K562 (cell line): Measurements from ENCODE around the gene ACHE. TPM values are rescaled to one million over a fixed set of nuclear protein-coding genes. Genes with fewer than 3 reads are reported as not detected.

ENCODE experiments used
- CBX2 ChIP-seq: fragments of 200-600 bp; sonication (generic); IDR thresholded peaks from one replicate; pipeline ENCODE4 v1.6.1; 2012; ENCODE audit warnings: mild to moderate bottlenecking, low read length, inconsistent platforms; ENCODE audit not compliant: insufficient read depth, poor library complexity, severe bottlenecking
- CCNT2 ChIP-seq: IDR thresholded peaks from 2 replicates; pipeline ENCODE4 v1.6.1; 2011; ENCODE audit warnings: borderline replicate concordance, low read depth, mild to moderate bottlenecking, moderate library complexity, mixed read lengths, low read length; ENCODE audit not compliant: insufficient read length; ENCODE audit errors: extremely low read depth
- CREB1 ChIP-seq, 2 experiments: sonication (generic) in 1 of 2; formaldehyde crosslinking in 1 of 2; IDR thresholded peaks; 2 replicates each; pipeline versions ENCODE4 v1.6.1 to v1.8.0; 2012 to 2022; ENCODE audit warnings: inconsistent platforms in 1 of 2, mild to moderate bottlenecking in 1 of 2, missing genetic modification reagents in 1 of 2, moderate library complexity in 1 of 2
- HDAC2 ChIP-seq: fragments of 450-650 bp; IDR thresholded peaks from 2 replicates; pipeline ENCODE4 v1.6.1; 2016; ENCODE audit warnings: mild to moderate bottlenecking
- HMGN3 ChIP-seq: IDR thresholded peaks from 2 replicates; pipeline ENCODE4 v1.6.1; 2011; ENCODE audit warnings: borderline replicate concordance, low read depth, mild to moderate bottlenecking, mixed read lengths, low read length; ENCODE audit not compliant: insufficient read length; ENCODE audit errors: extremely low read depth
- POLR2AphosphoS2 ChIP-seq: IDR thresholded peaks from 2 replicates; pipeline ENCODE4 v1.6.1; 2012; ENCODE audit warnings: low read length, improper control_type of control experiment
- RBM15 ChIP-seq: fragments of 200-400 bp; formaldehyde crosslinking; IDR thresholded peaks from 2 replicates; pipeline ENCODE4 v1.6.1; 2018; ENCODE audit warnings: mild to moderate bottlenecking, low read length, moderate library complexity; ENCODE audit not compliant: insufficient read depth
- RFX7 ChIP-seq: fragments of 250-450 bp; sonication (Bioruptor Pico); IDR thresholded peaks from 2 replicates; pipeline ENCODE4 v1.5.1; 2021; ENCODE audit warnings: mild to moderate bottlenecking
- polyA plus RNA-seq, 8 experiments: library from polyadenylated mRNA; depleted of rRNA in 4 of 8; stranded (reverse) in 5 of 8; unstranded in 3 of 8; fragments of >200 nt; fragmentation: Nextera tagmentation in 2 of 8; fragmentation: Illumina TruSeq in 1 of 8; extraction: Ambion mirVana in 2 of 8; extraction: Trizol in 1 of 8; gene quantifications; 2 replicates each; pipeline versions ENCODE4 v1.2.1 to v1.2.3, GENCODE V29; 2011 to 2014; ENCODE audit warnings: inconsistent platforms in 1 of 8, missing spikeins in 1 of 8
- total RNA-seq, 7 experiments: library from RNA; depleted of rRNA in 6 of 7; stranded (reverse); fragments of >200 nt in 6 of 7; fragmentation: Illumina TruSeq in 2 of 7; extraction: Trizol in 2 of 7; gene quantifications; 2 replicates each; pipeline versions ENCODE4 v1.2.1 to v1.2.3, GENCODE V29; 2011 to 2021; ENCODE audit warnings: low replicate concordance in 1 of 7
- TF ChIP-seq, protein P1 (sequence below): fragments of 450-650 bp; IDR thresholded peaks from 2 replicates; pipeline ENCODE4 v1.7.0; 2016; ENCODE audit warnings: borderline replicate concordance
- TF ChIP-seq, protein P2 (sequence below): fragments of 250-450 bp; sonication (Bioruptor Pico); IDR thresholded peaks from 2 replicates; pipeline ENCODE4 v1.4.0; 2020; ENCODE audit warnings: mild to moderate bottlenecking, moderate library complexity
- TF ChIP-seq, protein P3 (sequence below), 3 experiments: IDR thresholded peaks in 2 of 3; conservative IDR thresholded peaks in 1 of 3; 2 replicates each; pipeline ENCODE4 v1.5.1; 2011 to 2012; ENCODE audit warnings: low read length in 3 of 3, mild to moderate bottlenecking in 3 of 3, control low read depth in 2 of 3, improper control_type of control experiment in 1 of 3, inconsistent platforms in 1 of 3, low read depth in 1 of 3, mixed read lengths in 1 of 3, moderate library complexity in 1 of 3; ENCODE audit not compliant: insufficient read depth in 2 of 3
- TF ChIP-seq, protein P4 (sequence below): fragments of 450-650 bp; IDR thresholded peaks from 2 replicates; pipeline ENCODE4 v1.6.1; 2018; ENCODE audit not compliant: partially characterized antibody
- TF ChIP-seq, protein P5 (sequence below): fragments of 450-650 bp; IDR thresholded peaks from 2 replicates; pipeline ENCODE4 v1.6.1; 2016; ENCODE audit warnings: low read depth, mild to moderate bottlenecking, moderate library complexity

The ACHE gene
- total and polyA plus RNA-seq, 9 of the 15 experiments (the other 6 are each of a cell fraction or from before 2014, with no cell fraction given) = 0.04 to 8.8 (median 1.9) TPM

DNA sequence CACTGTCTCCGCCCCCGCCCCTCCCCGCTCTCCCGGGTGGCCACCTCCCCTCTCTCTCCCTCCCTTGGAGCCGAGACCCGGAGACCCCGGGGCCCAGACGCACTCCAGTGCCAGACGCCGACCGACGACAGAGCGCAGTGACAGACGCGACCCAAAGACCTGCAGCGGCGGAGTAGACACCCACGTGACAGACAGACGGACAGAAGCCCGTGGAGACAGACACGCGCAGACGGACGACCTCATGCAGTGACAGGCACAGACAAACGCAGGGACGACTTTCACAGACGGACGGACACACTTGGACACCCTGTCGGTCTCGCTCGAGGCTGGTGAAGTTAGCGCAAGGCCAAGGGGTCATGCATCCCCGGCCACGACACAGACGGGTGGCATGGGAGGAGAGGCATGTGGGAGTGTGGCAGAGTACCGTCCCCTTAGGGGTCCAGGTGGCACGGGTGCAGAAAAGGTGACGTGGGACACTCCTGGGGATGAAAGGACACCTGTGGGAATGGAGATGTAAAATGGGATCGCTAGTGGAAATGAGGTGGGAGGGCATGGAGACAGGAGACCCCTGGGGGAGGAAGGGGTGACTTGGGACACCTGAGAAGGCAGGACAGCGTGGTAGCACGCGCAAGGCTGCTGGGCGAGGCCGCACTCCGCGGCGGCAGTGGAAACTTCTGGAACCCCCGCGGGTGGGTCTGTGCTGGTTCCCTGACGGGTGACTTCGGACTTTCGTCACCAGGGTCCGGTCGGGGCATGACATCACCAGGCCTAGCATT, 456 bp upstream of the ACHE start (continued):
- TF ChIP-seq HMGN3 = no peak
- TF ChIP-seq, protein P1, sequence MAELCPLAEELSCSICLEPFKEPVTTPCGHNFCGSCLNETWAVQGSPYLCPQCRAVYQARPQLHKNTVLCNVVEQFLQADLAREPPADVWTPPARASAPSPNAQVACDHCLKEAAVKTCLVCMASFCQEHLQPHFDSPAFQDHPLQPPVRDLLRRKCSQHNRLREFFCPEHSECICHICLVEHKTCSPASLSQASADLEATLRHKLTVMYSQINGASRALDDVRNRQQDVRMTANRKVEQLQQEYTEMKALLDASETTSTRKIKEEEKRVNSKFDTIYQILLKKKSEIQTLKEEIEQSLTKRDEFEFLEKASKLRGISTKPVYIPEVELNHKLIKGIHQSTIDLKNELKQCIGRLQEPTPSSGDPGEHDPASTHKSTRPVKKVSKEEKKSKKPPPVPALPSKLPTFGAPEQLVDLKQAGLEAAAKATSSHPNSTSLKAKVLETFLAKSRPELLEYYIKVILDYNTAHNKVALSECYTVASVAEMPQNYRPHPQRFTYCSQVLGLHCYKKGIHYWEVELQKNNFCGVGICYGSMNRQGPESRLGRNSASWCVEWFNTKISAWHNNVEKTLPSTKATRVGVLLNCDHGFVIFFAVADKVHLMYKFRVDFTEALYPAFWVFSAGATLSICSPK = 0 out of 2 replicates have a peak, but pooled peaks have one; percentile 77
- TF ChIP-seq, protein P2, sequence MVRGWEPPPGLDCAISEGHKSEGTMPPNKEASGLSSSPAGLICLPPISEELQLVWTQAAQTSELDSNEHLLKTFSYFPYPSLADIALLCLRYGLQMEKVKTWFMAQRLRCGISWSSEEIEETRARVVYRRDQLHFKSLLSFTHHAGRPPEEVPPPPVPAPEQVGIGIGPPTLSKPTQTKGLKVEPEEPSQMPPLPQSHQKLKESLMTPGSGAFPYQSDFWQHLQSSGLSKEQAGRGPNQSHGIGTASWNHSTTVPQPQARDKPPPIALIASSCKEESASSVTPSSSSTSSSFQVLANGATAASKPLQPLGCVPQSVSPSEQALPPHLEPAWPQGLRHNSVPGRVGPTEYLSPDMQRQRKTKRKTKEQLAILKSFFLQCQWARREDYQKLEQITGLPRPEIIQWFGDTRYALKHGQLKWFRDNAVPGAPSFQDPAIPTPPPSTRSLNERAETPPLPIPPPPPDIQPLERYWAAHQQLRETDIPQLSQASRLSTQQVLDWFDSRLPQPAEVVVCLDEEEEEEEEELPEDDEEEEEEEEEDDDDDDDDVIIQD = no peak
- TF ChIP-seq, protein P3, sequence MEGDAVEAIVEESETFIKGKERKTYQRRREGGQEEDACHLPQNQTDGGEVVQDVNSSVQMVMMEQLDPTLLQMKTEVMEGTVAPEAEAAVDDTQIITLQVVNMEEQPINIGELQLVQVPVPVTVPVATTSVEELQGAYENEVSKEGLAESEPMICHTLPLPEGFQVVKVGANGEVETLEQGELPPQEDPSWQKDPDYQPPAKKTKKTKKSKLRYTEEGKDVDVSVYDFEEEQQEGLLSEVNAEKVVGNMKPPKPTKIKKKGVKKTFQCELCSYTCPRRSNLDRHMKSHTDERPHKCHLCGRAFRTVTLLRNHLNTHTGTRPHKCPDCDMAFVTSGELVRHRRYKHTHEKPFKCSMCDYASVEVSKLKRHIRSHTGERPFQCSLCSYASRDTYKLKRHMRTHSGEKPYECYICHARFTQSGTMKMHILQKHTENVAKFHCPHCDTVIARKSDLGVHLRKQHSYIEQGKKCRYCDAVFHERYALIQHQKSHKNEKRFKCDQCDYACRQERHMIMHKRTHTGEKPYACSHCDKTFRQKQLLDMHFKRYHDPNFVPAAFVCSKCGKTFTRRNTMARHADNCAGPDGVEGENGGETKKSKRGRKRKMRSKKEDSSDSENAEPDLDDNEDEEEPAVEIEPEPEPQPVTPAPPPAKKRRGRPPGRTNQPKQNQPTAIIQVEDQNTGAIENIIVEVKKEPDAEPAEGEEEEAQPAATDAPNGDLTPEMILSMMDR (IDR thresholded peaks at IDR 0.05 in 2 of 3, conservative IDR thresholded peaks at IDR 0.05 in 1 of 3; ENCODE audit: insufficient read depth in 2 of 3, low read depth in 1 of 3, low read length in 3 of 3) = no peak
- TF ChIP-seq RFX7 (CRISPR knock-in tag) = no peak
- TF ChIP-seq, protein P4, sequence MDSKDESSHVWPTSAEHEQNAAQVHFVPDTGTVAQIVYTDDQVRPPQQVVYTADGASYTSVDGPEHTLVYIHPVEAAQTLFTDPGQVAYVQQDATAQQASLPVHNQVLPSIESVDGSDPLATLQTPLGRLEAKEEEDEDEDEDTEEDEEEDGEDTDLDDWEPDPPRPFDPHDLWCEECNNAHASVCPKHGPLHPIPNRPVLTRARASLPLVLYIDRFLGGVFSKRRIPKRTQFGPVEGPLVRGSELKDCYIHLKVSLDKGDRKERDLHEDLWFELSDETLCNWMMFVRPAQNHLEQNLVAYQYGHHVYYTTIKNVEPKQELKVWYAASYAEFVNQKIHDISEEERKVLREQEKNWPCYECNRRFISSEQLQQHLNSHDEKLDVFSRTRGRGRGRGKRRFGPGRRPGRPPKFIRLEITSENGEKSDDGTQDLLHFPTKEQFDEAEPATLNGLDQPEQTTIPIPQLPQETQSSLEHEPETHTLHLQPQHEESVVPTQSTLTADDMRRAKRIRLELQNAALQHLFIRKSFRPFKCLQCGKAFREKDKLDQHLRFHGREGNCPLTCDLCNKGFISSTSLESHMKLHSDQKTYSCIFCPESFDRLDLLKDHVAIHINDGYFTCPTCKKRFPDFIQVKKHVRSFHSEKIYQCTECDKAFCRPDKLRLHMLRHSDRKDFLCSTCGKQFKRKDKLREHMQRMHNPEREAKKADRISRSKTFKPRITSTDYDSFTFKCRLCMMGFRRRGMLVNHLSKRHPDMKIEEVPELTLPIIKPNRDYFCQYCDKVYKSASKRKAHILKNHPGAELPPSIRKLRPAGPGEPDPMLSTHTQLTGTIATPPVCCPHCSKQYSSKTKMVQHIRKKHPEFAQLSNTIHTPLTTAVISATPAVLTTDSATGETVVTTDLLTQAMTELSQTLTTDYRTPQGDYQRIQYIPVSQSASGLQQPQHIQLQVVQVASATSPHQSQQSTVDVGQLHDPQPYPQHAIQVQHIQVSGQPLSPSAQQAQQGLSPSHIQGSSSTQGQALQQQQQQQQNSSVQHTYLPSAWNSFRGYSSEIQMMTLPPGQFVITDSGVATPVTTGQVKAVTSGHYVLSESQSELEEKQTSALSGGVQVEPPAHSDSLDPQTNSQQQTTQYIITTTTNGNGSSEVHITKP = no peak
- no peak for TF ChIP-seq CBX2
- TF ChIP-seq POLR2AphosphoS2 = no peak
- TF ChIP-seq, protein P5, sequence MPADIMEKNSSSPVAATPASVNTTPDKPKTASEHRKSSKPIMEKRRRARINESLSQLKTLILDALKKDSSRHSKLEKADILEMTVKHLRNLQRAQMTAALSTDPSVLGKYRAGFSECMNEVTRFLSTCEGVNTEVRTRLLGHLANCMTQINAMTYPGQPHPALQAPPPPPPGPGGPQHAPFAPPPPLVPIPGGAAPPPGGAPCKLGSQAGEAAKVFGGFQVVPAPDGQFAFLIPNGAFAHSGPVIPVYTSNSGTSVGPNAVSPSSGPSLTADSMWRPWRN = no peak
- TF ChIP-seq CREB1 (IDR thresholded peaks at IDR 0.05) = peak; percentile 53; the same call in 1 of the 2 replicates
- peak; percentile 45; the same call in 1 of the 2 replicates for TF ChIP-seq CREB1 (CRISPR knock-in tag; IDR thresholded peaks at IDR 0.05)
- peak; percentile 9 for TF ChIP-seq CCNT2
- peak; percentile 91 for TF ChIP-seq HDAC2
- no peak for TF ChIP-seq RBM15
